GM12864 (cell line): Measurements from ENCODE around the gene GFRA3.

ENCODE experiments used
- DNase-seq: peaks from one replicate; pipeline ENCODE4 v3.0.0-alpha.2; 2011; ENCODE audit warnings: low read depth
- H3K4me3 ChIP-seq: 2 replicates; pipeline ENCODE4 v1.5.1; 2011; ENCODE audit warnings: mild to moderate bottlenecking, low read depth, low read length, control low read depth
- TF ChIP-seq, protein P1 (sequence below): IDR thresholded peaks from 2 replicates; pipeline ENCODE4 v1.5.1; 2011; ENCODE audit warnings: low read depth, mild to moderate bottlenecking, moderate library complexity, low read length, control low read depth, inconsistent platforms; ENCODE audit errors: missing control alignments

Gene GFRA3

DNA sequence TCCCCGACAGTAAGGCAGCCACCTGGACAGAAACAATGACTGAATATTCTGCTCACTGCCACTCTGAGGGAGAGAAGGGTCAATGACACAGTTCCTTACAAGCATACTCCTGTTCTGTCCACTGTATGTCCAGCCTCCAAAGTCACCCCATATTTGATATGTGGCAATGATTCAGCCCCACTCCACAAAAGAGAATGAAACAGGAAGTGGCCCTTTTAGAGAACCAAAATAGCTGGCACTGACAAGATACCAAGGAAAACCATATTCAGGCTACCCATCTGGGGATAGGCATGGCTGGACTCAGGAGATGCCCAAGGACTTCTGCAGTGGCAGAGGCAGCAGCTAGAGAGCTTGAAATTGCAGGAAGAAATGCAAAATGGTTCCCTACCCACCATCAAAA, 12.8 kb upstream of the GFRA3 start:
- no peak for DNase-seq
- TF ChIP-seq, protein P1, sequence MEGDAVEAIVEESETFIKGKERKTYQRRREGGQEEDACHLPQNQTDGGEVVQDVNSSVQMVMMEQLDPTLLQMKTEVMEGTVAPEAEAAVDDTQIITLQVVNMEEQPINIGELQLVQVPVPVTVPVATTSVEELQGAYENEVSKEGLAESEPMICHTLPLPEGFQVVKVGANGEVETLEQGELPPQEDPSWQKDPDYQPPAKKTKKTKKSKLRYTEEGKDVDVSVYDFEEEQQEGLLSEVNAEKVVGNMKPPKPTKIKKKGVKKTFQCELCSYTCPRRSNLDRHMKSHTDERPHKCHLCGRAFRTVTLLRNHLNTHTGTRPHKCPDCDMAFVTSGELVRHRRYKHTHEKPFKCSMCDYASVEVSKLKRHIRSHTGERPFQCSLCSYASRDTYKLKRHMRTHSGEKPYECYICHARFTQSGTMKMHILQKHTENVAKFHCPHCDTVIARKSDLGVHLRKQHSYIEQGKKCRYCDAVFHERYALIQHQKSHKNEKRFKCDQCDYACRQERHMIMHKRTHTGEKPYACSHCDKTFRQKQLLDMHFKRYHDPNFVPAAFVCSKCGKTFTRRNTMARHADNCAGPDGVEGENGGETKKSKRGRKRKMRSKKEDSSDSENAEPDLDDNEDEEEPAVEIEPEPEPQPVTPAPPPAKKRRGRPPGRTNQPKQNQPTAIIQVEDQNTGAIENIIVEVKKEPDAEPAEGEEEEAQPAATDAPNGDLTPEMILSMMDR, result no peak
- no peak overlapping the region for H3K4me3 ChIP-seq

DNA sequence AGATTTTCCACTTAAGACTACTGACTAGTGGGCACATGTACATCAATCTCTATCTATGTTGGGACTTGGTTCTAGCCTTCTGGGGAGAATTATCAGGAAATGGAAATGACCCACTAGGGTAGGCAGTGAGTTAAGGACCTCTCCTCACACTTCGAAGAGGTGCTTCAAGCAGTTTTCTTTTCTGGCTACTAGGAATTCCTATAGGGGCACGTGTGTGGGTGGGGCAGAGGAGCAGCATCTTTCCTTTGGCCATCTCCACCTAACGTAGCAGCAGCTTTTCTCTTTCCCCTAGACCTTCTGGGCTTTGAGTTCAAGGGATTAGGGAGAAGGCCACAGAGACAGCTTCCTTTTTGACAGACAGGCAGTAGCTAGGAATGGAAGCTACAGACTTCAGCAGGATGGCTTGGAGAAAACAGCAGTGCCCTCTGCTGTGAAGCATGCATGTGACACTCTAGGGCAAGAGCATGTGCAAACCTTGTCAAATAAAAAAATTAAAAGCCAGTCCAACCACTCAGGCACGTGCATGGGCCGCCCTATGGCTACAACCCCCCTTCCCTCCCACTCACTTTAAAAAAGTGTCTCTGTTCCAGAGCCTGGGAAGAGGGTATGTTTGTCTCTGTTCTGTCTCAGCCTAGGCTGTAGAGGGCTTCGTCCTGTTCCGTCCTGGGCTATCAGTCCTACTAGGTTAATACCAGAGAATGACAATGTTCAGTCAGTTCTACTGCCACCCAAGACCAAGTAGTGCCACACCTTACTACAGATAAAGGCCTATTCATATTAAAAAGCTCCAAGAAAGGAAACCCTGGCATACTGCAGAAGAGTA, 8.7 kb upstream of the GFRA3 start:
- DNase-seq, result no peak
- TF ChIP-seq, protein P1, result peak; percentile 44
- H3K4me3 ChIP-seq, result no peak overlapping the region

DNA sequence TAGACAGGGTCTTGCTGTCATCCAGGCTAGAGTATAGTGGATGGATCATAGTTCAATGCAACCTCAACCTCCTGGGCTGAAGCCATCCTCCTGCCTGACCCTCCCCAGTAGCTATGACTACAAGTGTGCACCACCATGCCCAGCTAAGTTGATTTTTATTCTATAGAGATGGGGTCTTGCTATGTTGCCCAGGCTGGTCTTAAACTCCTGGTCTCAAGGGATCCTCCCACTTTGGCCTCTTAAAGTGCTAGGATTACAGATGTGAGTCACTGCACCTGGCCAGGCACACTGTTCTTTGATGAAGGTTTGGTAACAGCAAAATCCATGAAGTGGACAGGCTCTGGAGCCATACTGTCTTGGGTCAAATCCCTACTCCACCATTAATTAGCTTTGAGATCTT, 6.5 kb upstream of the GFRA3 start:
- no peak overlapping the region for H3K4me3 ChIP-seq
- DNase-seq, result no peak
- TF ChIP-seq, protein P1, result no peak

DNA sequence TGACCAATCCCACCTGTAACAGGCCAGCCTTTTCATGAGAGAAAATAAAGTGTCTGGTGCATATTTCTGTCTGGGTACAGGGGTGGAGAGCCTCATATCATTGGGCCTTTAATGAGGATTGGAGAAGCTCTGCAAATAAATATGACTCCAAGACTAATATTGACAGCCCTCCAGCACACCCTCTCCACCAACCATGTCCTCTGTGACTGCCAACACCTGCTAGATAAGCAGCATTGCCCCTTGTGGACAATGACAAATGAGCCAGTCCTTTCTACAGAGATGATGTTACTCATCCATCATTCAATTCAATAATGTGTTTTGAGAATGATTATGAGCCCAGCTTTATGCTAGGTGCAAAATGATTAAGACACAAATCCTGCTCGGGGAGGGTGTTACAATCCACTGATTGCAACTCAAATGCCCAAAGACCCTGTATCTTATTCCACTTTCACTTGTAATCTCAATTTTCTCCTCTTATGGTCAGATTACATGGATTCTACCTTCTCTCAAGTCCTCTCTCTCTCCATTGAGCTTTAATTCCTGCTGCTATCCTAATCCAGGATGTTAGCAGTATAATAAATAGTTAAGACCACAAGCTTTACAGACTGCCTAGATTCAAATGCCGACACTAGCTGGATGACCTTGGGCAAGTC, 2.1 kb upstream of the GFRA3 start:
- no peak overlapping the region for H3K4me3 ChIP-seq
- TF ChIP-seq, protein P1, result no peak
- DNase-seq, result no peak

DNA sequence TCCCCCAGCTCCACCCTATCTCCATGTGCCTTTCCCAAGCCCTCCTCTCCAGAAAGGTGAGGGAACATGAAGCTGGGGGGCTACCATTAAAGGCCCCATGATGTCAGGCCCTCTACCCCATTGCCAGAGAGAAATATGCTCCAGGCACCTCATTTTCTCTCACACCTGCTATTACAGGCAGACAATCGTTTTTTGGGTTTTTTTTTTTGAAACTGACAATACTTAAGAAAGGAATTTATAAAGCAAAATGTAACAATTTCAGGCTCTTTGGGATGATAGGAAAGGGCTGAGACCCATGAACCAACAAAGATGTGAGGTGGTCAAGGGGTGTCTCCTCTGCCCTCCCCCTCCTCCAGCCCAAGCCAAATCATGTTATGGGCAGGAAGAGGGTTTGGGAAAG, 1.5 kb upstream of the GFRA3 start:
- no peak for DNase-seq
- TF ChIP-seq, protein P1, result no peak
- H3K4me3 ChIP-seq, result no peak overlapping the region

DNA sequence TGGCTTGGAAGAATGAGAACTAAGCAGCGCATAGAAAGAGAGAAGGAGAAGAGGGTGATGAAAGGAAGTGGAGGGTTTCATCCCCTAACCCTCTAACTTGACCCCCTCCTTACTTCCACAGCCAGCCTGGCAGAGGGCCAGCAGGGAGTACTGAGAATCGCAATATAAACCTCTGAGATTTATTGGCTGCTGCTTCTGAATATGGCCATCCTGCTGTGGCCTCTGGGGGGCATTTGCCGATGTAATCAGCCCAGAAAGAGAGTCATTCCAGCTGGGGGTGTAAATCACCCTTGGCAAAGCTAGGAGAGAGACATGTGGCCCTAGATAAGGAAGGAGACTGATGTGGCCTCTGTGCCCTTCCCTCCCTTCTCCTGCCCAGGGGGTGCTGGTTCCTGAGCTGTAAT, 960 bp upstream of the GFRA3 start:
- DNase-seq, result no peak
- H3K4me3 ChIP-seq, result no peak overlapping the region

More for the DNA sequence above, 960 bp upstream of the GFRA3 start:
- TF ChIP-seq, protein P1, result peak; percentile 4
